HCT116 (cell line): ENCODE measurements around the gene SLC46A3. TPM values are rescaled to one million over a fixed set of nuclear protein-coding genes. Genes with fewer than 3 reads are reported as not detected.

ENCODE experiments used
- ATAC-seq: fragments of 200-7000 bp; cut with Tn5 transposase; 2 replicates; pipeline ENCODE4 v1.9.1; 2020; ENCODE audit warnings: mild to moderate bottlenecking, moderate library complexity
- BruUV-seq: library from RNA; stranded (reverse); fragments of 400-500 nt; replicated peaks from 2 replicates; lab custom pipeline; 2021; lab: Mats Ljungman, UMichigan
- CTCF ChIA-PET: fragments of 300-600 bp; sonication (Branson Sonifier 250); formaldehyde crosslinking; loops from one replicate; lab custom pipeline; 2021; ENCODE audit warnings: antibody characterized with exemption; lab: Charles Lee
- POLR2A ChIA-PET: fragments of 300-600, 350-600 bp; sonication (Branson Sonifier 250); formaldehyde crosslinking; loops from one replicate; lab custom pipeline; 2021; ENCODE audit warnings: antibody characterized with exemption; lab: Charles Lee
- RAD21 ChIA-PET, 2 experiments: fragments of 300-600 bp; sonication (Branson Sonifier 250); formaldehyde crosslinking; loops; one replicate each; lab custom pipeline; 2023; ENCODE audit warnings: low total read pairs in 2 of 2; ENCODE audit not compliant: uncharacterized antibody in 2 of 2, unreplicated experiment in 2 of 2, low non-redundant PET in 1 of 2; lab: Charles Lee
- DNase-seq: peaks from one replicate; pipeline ENCODE4 v3.0.0-alpha.2; 2010; ENCODE audit warnings: low read depth, low spot score
- H2AFZ ChIP-seq: fragments of 200-600 bp; shearing (Covaris generic), sonication (generic); 2 replicates; pipeline ENCODE4 v1.6.1; 2017; ENCODE audit warnings: low read depth, mixed run types, mixed read lengths, antibody characterized with exemption, low read length; ENCODE audit not compliant: poor library complexity, severe bottlenecking
- H3K27ac ChIP-seq: 2 replicates; pipeline ENCODE4 v1.5.1; 2012; ENCODE audit warnings: low read depth, low read length
- H3K27me3 ChIP-seq: fragments of 200-600 bp; sonication (generic); 2 replicates; pipeline ENCODE4 v1.6.1; 2016; ENCODE audit warnings: mixed run types, low read length, mixed read lengths; ENCODE audit not compliant: insufficient read depth
- H3K36me3 ChIP-seq, 2 experiments: fragments of 200-500 bp in 1 of 2; fragments of 200-600 bp in 1 of 2; sonication (Bioruptor generic) in 1 of 2; sonication (generic) in 1 of 2; 2 replicates each; pipeline versions ENCODE4 v1.5.1 to v1.6.1; 2014 to 2016; ENCODE audit warnings: low read length in 2 of 2, inconsistent platforms in 1 of 2, mixed read lengths in 1 of 2, mixed run types in 1 of 2; ENCODE audit not compliant: insufficient read depth in 2 of 2, control insufficient read depth in 1 of 2
- H3K4me1 ChIP-seq, 2 experiments: fragments of 200-600 bp in 1 of 2; sonication (generic) in 1 of 2; 2 replicates each; pipeline versions ENCODE4 v1.5.1 to v1.6.1; 2012 to 2017; ENCODE audit warnings: low read length in 2 of 2, inconsistent platforms in 1 of 2, mild to moderate bottlenecking in 1 of 2, mixed read lengths in 1 of 2, mixed run types in 1 of 2, moderate library complexity in 1 of 2; ENCODE audit not compliant: insufficient read depth in 2 of 2, control insufficient read depth in 1 of 2
- H3K4me2 ChIP-seq: fragments of 200-600 bp; sonication (generic); 2 replicates; pipeline ENCODE4 v1.6.1; 2017; ENCODE audit warnings: mixed run types, low read length, mixed read lengths
- H3K4me3 ChIP-seq, 2 experiments: fragments of 200-600 bp in 1 of 2; sonication (generic) in 1 of 2; replicated peaks in 1 of 2; 2 replicates each; pipeline ENCODE4 v1.5.1; 2011 to 2016; ENCODE audit warnings: low read length in 2 of 2, control low read depth in 1 of 2, low read depth in 1 of 2, mild to moderate bottlenecking in 1 of 2, mixed read lengths in 1 of 2, mixed run types in 1 of 2
- H3K79me2 ChIP-seq: fragments of 200-600 bp; sonication (generic); 2 replicates; pipeline ENCODE4 v1.6.1; 2017; ENCODE audit warnings: mild to moderate bottlenecking, mixed run types, low read length, moderate library complexity, mixed read lengths; ENCODE audit not compliant: insufficient read depth
- H3K9ac ChIP-seq: fragments of 200-600 bp; sonication (generic); 2 replicates; pipeline ENCODE4 v1.6.1; 2016; ENCODE audit warnings: low read length, mixed read lengths
- H3K9me2 ChIP-seq: fragments of 200-600 bp; sonication (generic), shearing (Covaris generic); 2 replicates; pipeline ENCODE4 v1.6.1; 2017; ENCODE audit warnings: mixed run types, mild to moderate bottlenecking, moderate library complexity; ENCODE audit not compliant: insufficient read depth
- H3K9me3 ChIP-seq, 2 experiments: fragments of 200-500 bp in 1 of 2; fragments of 200-600 bp in 1 of 2; sonication (Bioruptor generic) in 1 of 2; sonication (generic) in 1 of 2; 2 replicates each; pipeline ENCODE4 v1.6.1; 2014 to 2017; ENCODE audit warnings: low read length in 2 of 2, mixed read lengths in 2 of 2, inconsistent platforms in 1 of 2, low read depth in 1 of 2, mild to moderate bottlenecking in 1 of 2, mixed run types in 1 of 2, moderate library complexity in 1 of 2; ENCODE audit not compliant: control insufficient read depth in 1 of 2, insufficient read depth in 1 of 2
- H4K20me1 ChIP-seq: fragments of 200-600 bp; sonication (generic), shearing (Covaris generic); 2 replicates; pipeline ENCODE4 v1.6.1; 2017; ENCODE audit warnings: mixed run types, mild to moderate bottlenecking, moderate library complexity; ENCODE audit not compliant: insufficient read depth
- CBX3 ChIP-seq: IDR thresholded peaks from 2 replicates; pipeline ENCODE4 v1.6.1; 2012; ENCODE audit warnings: low read depth
- EGR1 ChIP-seq: IDR thresholded peaks from 2 replicates; pipeline ENCODE4 v1.6.1; 2012; ENCODE audit warnings: low read depth
- FOSL1 ChIP-seq: IDR thresholded peaks from 2 replicates; pipeline ENCODE4 v1.6.1; 2012; ENCODE audit warnings: low read depth
- POLR2A ChIP-seq: IDR thresholded peaks from 2 replicates; pipeline ENCODE4 v1.7.0; 2011; ENCODE audit warnings: borderline replicate concordance; ENCODE audit not compliant: insufficient read depth, insufficient read length; ENCODE audit errors: extremely low read depth
- RAD21 ChIP-seq: IDR thresholded peaks from 2 replicates; pipeline ENCODE4 v1.6.1; 2012; ENCODE audit warnings: low read depth, mild to moderate bottlenecking
- SIN3A ChIP-seq: IDR thresholded peaks from 2 replicates; pipeline ENCODE4 v1.6.1; 2012; ENCODE audit warnings: low read depth
- SP1 ChIP-seq: IDR thresholded peaks from 2 replicates; pipeline ENCODE4 v1.6.1; 2012; ENCODE audit warnings: low read depth
- YY1 ChIP-seq: IDR thresholded peaks from 2 replicates; pipeline ENCODE4 v1.6.1; 2011; ENCODE audit warnings: low read length, low read depth, moderate library complexity, mild to moderate bottlenecking; ENCODE audit not compliant: insufficient replicate concordance; ENCODE audit errors: extremely low read depth
- ZFX ChIP-seq: fragments of 450-650 bp; IDR thresholded peaks from 2 replicates; pipeline ENCODE4 v1.6.1; 2017
- intact Hi-C: fragments of 100-400 bp; cut with micrococcal nuclease; formaldehyde crosslinking; loops from 2 replicates; pipeline ENCODE4 v1.10.0; 2022
- total RNA-seq: library from RNA; stranded (reverse); gene quantifications from one replicate; pipeline ENCODE4 v1.2.1, GENCODE V29; 2021; ENCODE audit not compliant: unreplicated experiment
- TF ChIP-seq, protein P1 (sequence below), 3 experiments: fragments of 200-600 bp in 1 of 3; sonication (generic) in 1 of 3; IDR thresholded peaks in 2 of 3; conservative IDR thresholded peaks in 1 of 3; 2 replicates each; pipeline ENCODE4 v1.5.1; 2012 to 2017; ENCODE audit warnings: low read depth in 2 of 3, low read length in 2 of 3, antibody characterized with exemption in 1 of 3, borderline replicate concordance in 1 of 3, control low read depth in 1 of 3, mild to moderate bottlenecking in 1 of 3, mixed read lengths in 1 of 3, mixed run types in 1 of 3, moderate library complexity in 1 of 3; ENCODE audit not compliant: insufficient read depth in 1 of 3
- TF ChIP-seq, protein P2 (sequence below): IDR thresholded peaks from 2 replicates; pipeline ENCODE4 v1.6.1; 2012

SLC46A3 gene
- total RNA-seq, 1 experiment from 2014 or later, result 0.93 TPM

DNA sequence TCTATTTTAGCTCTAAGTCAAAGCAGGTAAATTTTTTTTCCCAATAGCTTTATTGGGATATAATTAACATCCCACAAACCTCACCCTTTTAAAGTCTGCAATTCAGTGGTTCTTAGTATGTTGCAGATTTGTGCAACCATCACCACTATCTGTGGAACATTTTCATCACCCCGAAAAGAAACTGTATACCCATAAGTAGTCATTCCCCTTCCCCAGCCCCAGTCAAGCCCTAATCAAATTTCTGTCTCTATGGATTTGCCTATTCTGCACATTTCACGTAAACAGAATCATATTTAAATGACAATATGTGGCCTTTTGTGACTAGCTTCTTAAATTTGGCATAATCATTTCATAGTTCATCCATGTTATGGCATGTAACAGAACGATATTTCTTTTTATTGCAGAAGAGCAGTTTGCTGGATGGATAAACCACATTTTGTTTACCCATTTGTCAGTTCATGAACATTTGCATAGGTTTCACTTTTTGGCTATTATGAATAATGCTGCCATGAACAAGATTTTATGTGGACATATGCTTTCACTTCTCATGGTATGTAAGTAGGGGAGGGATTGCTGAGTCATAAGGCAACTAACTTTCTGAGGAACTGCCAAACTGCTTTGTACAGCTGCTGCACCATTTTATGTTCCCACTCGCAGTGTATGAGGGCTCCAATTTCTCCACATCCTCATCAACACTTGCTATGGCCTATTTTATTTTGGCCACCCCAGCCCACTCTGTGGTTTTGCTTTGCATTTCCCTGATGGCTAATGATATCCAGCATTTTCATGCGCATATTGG, 10.9 kb downstream of the SLC46A3 start:
- no peak for TF ChIP-seq POLR2A
- no peak for TF ChIP-seq CBX3
- TF ChIP-seq RAD21, result no peak
- TF ChIP-seq, protein P1, sequence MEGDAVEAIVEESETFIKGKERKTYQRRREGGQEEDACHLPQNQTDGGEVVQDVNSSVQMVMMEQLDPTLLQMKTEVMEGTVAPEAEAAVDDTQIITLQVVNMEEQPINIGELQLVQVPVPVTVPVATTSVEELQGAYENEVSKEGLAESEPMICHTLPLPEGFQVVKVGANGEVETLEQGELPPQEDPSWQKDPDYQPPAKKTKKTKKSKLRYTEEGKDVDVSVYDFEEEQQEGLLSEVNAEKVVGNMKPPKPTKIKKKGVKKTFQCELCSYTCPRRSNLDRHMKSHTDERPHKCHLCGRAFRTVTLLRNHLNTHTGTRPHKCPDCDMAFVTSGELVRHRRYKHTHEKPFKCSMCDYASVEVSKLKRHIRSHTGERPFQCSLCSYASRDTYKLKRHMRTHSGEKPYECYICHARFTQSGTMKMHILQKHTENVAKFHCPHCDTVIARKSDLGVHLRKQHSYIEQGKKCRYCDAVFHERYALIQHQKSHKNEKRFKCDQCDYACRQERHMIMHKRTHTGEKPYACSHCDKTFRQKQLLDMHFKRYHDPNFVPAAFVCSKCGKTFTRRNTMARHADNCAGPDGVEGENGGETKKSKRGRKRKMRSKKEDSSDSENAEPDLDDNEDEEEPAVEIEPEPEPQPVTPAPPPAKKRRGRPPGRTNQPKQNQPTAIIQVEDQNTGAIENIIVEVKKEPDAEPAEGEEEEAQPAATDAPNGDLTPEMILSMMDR (IDR thresholded peaks at IDR 0.05 in 2 of 3, conservative IDR thresholded peaks at IDR 0.05 in 1 of 3; ENCODE audit: borderline replicate concordance in 1 of 3, insufficient read depth in 1 of 3, low read depth in 2 of 3, low read length in 2 of 3), result no peak
- TF ChIP-seq ZFX, result no peak
- no peak for TF ChIP-seq FOSL1
- TF ChIP-seq EGR1, result no peak
- TF ChIP-seq, protein P2, sequence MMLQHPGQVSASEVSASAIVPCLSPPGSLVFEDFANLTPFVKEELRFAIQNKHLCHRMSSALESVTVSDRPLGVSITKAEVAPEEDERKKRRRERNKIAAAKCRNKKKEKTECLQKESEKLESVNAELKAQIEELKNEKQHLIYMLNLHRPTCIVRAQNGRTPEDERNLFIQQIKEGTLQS, result no peak
- TF ChIP-seq YY1, result no peak
- TF ChIP-seq SIN3A, result no peak
- no peak for TF ChIP-seq SP1
- TF ChIP-seq, all 23 proteins: peak for 0
- Histone ChIP-seq H3K9me2 (no peaks in the 10 kb centered on the region), H2AFZ (no peak overlapping the region), H3K4me3 (no peak overlapping the region), H4K20me1 (no peaks in the 10 kb centered on the region), H3K36me3 (no peaks in the 10 kb centered on the region), H3K4me1 (peaks cover 7 to 17% of the 10 kb centered on the region in 2 experiments), H3K4me2 (no peak overlapping the region), H3K9me3 (no peaks in the 10 kb centered on the region), H3K27me3 (no peaks in the 10 kb centered on the region), H3K9ac (no peak overlapping the region), H3K27ac (no peak overlapping the region), H3K79me2 (no peaks in the 10 kb centered on the region)
- no TSS peak for BruUV-seq
- no peak for ATAC-seq
- intact Hi-C loops, result no loop called here
- ChIA-PET CTCF (no interaction called here), POLR2A (no interaction called here), RAD21 (no interaction called here)
- no peak for DNase-seq
